ENCODE results near the gene RASGEF1B.

RASGEF1B gene

DNA sequence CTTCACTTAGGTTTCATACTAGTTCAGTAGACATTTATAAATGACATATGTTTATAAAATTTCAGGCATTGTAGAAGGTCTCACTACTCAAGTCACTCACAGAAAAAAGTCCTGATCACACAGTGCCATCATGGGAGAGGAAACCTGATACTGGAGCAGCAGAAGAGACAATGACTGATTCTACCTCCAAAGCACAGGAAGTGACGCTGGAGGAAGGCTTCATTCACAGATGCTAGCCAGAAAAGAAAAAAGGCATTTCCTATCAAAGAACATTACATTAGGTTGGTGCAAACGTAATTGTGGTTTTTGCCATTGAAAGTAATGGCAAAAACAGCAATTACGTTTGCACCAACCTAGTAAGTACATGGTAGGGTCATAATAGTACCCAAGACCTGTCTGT, 79.5 kb downstream of the RASGEF1B start:
- no peak for DNase-seq

DNA sequence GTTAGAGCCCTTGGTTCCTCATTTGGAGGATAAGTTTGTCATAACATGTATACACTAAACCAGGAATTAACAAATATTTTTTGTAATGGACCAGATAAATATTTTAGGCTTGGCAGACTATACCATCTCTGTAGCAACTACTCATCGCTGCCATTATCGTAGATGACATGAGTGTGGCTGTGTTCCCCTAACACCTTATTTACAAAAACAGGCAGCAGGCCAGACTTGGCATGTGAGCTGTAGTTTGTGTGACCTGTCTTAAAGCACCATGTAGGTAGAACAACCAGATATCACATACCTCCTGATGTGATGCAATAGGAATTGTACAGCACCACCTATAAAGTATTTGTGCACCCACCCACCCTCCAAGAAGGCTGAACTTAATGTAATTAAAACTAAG, 82.0 kb downstream of the RASGEF1B start:
- no peak for DNase-seq

DNA sequence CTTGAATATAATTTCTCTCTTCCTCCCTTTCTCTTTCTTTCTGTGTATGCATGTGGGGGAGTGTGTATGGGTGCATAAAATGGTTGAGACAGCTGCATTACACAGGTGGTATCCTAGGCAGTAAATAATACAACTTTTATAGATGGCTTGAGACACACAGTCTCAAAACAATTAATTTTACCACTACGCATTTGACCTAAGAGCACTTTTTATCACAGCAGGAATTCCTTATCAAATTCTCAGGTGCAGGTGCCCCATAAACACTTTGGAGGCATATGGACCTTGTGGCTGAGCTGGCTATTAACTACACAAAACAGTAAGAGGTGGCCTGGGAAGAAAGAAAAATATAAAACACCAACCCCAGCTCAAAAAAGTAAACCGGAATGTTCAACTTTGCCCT, 91.3 kb downstream of the RASGEF1B start:
- DNase-seq = no peak

GRCh38 chr4:81378386-81378785, 93.3 kb downstream of the RASGEF1B start:
- DNase-seq = no peak

DNA sequence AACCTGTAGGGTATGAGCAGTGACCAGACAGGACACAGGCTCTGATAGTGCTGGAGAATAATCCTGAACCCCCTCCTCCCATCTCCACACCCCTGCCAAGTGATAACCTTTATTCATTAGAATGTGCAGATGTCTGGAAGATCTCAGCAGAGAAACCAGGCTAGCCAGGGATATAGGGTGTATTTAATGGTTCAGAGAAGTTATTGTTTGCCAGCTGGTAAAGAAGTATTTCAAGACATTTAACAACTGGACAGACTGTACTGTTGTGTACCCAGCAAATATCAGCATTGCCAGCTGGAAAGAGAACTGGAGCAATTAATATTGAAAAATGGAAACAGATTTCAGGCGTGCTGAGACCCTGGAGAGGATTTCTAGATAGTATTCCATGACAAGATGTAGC, 94.5 kb downstream of the RASGEF1B start:
- no peak for DNase-seq

- DNase-seq = no peak
Measured at GRCh38 chr4:81376720-81377119, 95.0 kb downstream of the RASGEF1B start.
